Measurements from ENCODE around the gene TCERG1L.
"Not testable (repeated sequence)": the region's sequence is repeated elsewhere in the genome, so short reads cannot be mapped to it uniquely, and the experiment has no call there.

TCERG1L gene

GRCh38 chr10:131162866-131163843 is 148.4 kb downstream of the TCERG1L start:
- no peak overlapping the region for H3K27ac ChIP-seq (ENCODE audit: low read depth, low read length)
- H3K36me3 ChIP-seq (ENCODE audit: control insufficient read depth, insufficient read depth, low read length), result no peaks in the 10 kb centered on the region
- H3K9ac ChIP-seq (ENCODE audit: low read length), result no peak overlapping the region
- no peak overlapping the region for H3K4me3 ChIP-seq (ENCODE audit: low read length)
- H3K27me3 ChIP-seq (ENCODE audit: control insufficient read depth, insufficient read depth, low read length), result no peaks in the 10 kb centered on the region
- H3K4me1 ChIP-seq (ENCODE audit: control insufficient read depth, insufficient read depth, low read length), result no peaks in the 10 kb centered on the region

- Histone ChIP-seq H3K4me1 (ENCODE audit: control insufficient read depth, insufficient read depth, low read length) (no peaks in the 10 kb centered on the region), H3K36me3 (ENCODE audit: control insufficient read depth, insufficient read depth, low read length) (no peaks in the 10 kb centered on the region), H3K27me3 (ENCODE audit: control insufficient read depth, insufficient read depth, low read length) (no peaks in the 10 kb centered on the region), H3K9ac (ENCODE audit: low read length) (no peak overlapping the region), H3K27ac (ENCODE audit: low read depth, low read length) (no peak overlapping the region), H3K4me3 (ENCODE audit: low read length) (no peak overlapping the region)
Observed at GRCh38 chr10:131162211-131162610, 149.3 kb downstream of the TCERG1L start.

DNA sequence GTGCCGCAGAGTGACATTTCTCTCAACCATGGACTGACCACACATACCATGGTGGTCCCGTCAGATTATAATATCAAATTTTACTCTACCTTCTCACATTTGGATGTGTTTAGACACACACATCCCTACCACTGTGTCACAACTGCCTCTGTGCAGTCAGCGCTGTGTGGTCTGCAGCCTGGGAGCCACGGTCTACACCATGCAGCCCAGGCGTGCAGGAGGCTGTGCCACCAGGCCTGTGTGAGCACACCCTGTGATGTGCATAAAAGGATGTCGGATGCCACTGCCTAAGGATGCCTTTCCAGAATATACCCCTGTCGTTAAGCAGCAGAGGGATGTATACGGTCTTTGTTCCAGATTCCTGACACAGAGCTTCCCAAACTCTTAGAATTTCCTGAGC is 150.4 kb downstream of the TCERG1L start:
- no peak overlapping the region for H3K9ac ChIP-seq (ENCODE audit: low read length)
- H3K4me1 ChIP-seq (ENCODE audit: control insufficient read depth, insufficient read depth, low read length), result no peaks in the 10 kb centered on the region
- no peaks in the 10 kb centered on the region for H3K36me3 ChIP-seq (ENCODE audit: control insufficient read depth, insufficient read depth, low read length)
- H3K27me3 ChIP-seq (ENCODE audit: control insufficient read depth, insufficient read depth, low read length), result no peaks in the 10 kb centered on the region
- no peak overlapping the region for H3K4me3 ChIP-seq (ENCODE audit: low read length)
- no peak overlapping the region for H3K27ac ChIP-seq (ENCODE audit: low read depth, low read length)

GRCh38 chr10:131160219-131160875 is 151.2 kb downstream of the TCERG1L start:
- no peak overlapping the region for H3K27ac ChIP-seq (ENCODE audit: low read depth, low read length)
- no peaks in the 10 kb centered on the region for H3K27me3 ChIP-seq (ENCODE audit: control insufficient read depth, insufficient read depth, low read length)
- H3K4me1 ChIP-seq (ENCODE audit: control insufficient read depth, insufficient read depth, low read length), result no peaks in the 10 kb centered on the region
- no peak overlapping the region for H3K9ac ChIP-seq (ENCODE audit: low read length)
- no peaks in the 10 kb centered on the region for H3K36me3 ChIP-seq (ENCODE audit: control insufficient read depth, insufficient read depth, low read length)
- H3K4me3 ChIP-seq (ENCODE audit: low read length), result no peak overlapping the region

GRCh38 chr10:131159771-131160170 is 151.8 kb downstream of the TCERG1L start:
- Histone ChIP-seq H3K27ac (ENCODE audit: low read depth, low read length) (no peak overlapping the region), H3K4me3 (ENCODE audit: low read length) (no peak overlapping the region), H3K27me3 (ENCODE audit: control insufficient read depth, insufficient read depth, low read length) (no peaks in the 10 kb centered on the region), H3K9ac (ENCODE audit: low read length) (no peak overlapping the region), H3K4me1 (ENCODE audit: control insufficient read depth, insufficient read depth, low read length) (no peaks in the 10 kb centered on the region), H3K36me3 (ENCODE audit: control insufficient read depth, insufficient read depth, low read length) (no peaks in the 10 kb centered on the region)

GRCh38 chr10:131158695-131159094 is 152.8 kb downstream of the TCERG1L start:
- Histone ChIP-seq H3K4me3 (ENCODE audit: low read length) (no peak overlapping the region), H3K27ac (ENCODE audit: low read depth, low read length) (no peak overlapping the region), H3K27me3 (ENCODE audit: control insufficient read depth, insufficient read depth, low read length) (no peaks in the 10 kb centered on the region), H3K9ac (ENCODE audit: low read length) (no peak overlapping the region), H3K36me3 (ENCODE audit: control insufficient read depth, insufficient read depth, low read length) (no peaks in the 10 kb centered on the region), H3K4me1 (ENCODE audit: control insufficient read depth, insufficient read depth, low read length) (no peaks in the 10 kb centered on the region)

GRCh38 chr10:131157899-131158298 is 153.6 kb downstream of the TCERG1L start:
- Histone ChIP-seq H3K27ac (ENCODE audit: low read depth, low read length) (no peak overlapping the region), H3K4me3 (ENCODE audit: low read length) (no peak overlapping the region), H3K36me3 (ENCODE audit: control insufficient read depth, insufficient read depth, low read length) (no peaks in the 10 kb centered on the region), H3K27me3 (ENCODE audit: control insufficient read depth, insufficient read depth, low read length) (no peaks in the 10 kb centered on the region), H3K4me1 (ENCODE audit: control insufficient read depth, insufficient read depth, low read length) (no peaks in the 10 kb centered on the region), H3K9ac (ENCODE audit: low read length) (no peak overlapping the region)

DNA sequence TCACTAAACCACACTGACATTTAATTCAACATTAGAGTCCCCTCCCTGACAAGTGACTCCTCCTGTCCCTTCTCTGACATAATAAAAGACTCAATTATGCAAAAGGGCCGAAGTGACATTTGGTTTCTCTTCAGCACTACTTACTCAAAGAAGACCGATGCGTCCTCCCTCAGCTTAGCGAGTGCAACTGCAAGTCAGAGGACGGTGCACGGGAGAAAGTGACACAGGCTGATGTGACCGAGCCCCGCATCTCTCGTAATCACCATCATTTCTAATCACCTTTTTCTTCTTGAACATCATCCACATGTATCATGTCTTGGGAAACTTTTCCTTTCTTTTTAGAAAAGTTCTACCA is 155.7 kb downstream of the TCERG1L start:
- H3K9ac ChIP-seq (ENCODE audit: low read length), result no peak overlapping the region
- H3K4me3 ChIP-seq (ENCODE audit: low read length), result no peak overlapping the region
- no peaks in the 10 kb centered on the region for H3K36me3 ChIP-seq (ENCODE audit: control insufficient read depth, insufficient read depth, low read length)
- H3K27me3 ChIP-seq (ENCODE audit: control insufficient read depth, insufficient read depth, low read length), result no peaks in the 10 kb centered on the region
- no peaks in the 10 kb centered on the region for H3K4me1 ChIP-seq (ENCODE audit: control insufficient read depth, insufficient read depth, low read length)
- H3K27ac ChIP-seq (ENCODE audit: low read depth, low read length), result no peak overlapping the region

GRCh38 chr10:131155218-131155875 is 156.2 kb downstream of the TCERG1L start:
- no peak overlapping the region for H3K4me3 ChIP-seq (ENCODE audit: low read length)
- no peaks in the 10 kb centered on the region for H3K27me3 ChIP-seq (ENCODE audit: control insufficient read depth, insufficient read depth, low read length)
- H3K9ac ChIP-seq (ENCODE audit: low read length), result no peak overlapping the region
- no peaks in the 10 kb centered on the region for H3K4me1 ChIP-seq (ENCODE audit: control insufficient read depth, insufficient read depth, low read length)
- no peak overlapping the region for H3K27ac ChIP-seq (ENCODE audit: low read depth, low read length)
- no peaks in the 10 kb centered on the region for H3K36me3 ChIP-seq (ENCODE audit: control insufficient read depth, insufficient read depth, low read length)

DNA sequence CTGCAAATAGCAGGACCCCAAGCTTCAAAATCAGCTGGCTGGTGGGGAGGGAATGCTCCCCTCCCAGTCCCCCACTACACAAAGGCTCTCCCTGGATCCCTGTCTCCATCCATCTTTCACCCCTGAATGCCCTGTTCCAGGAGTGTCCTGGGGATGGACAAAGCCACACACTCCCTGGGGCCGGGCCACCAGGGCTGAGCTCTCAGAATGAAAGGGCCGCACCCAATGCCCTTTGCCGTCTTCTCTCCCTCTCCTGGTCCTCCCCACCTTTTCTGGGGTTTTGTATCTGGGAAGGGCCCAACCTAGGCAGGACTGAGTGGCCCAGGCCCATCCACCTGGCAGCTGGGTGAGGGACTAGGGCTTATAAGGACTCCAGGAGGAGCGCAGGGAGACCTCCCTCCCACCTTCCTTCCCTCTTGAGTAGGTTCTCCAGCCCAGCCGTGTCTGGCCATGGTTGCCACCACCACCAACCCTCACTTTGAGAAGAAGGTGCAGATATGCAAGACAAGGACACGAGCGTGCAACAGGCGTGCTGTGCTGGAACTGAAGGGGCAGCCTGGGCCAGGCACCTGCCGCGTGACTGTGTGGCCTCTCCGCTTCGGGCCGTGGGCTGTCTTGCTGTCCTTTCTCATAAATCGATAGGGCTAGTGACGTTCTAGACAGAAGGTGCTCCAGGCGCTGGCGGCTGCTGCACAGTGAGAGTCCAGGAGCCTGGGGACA is 157.1 kb downstream of the TCERG1L start:
- Histone ChIP-seq H3K27me3 (ENCODE audit: control insufficient read depth, insufficient read depth, low read length) (no peaks in the 10 kb centered on the region), H3K27ac (ENCODE audit: low read depth, low read length) (no peak overlapping the region), H3K4me1 (ENCODE audit: control insufficient read depth, insufficient read depth, low read length) (no peaks in the 10 kb centered on the region), H3K9ac (ENCODE audit: low read length) (no peak overlapping the region), H3K4me3 (ENCODE audit: low read length) (no peak overlapping the region), H3K36me3 (ENCODE audit: control insufficient read depth, insufficient read depth, low read length) (no peaks in the 10 kb centered on the region)

DNA sequence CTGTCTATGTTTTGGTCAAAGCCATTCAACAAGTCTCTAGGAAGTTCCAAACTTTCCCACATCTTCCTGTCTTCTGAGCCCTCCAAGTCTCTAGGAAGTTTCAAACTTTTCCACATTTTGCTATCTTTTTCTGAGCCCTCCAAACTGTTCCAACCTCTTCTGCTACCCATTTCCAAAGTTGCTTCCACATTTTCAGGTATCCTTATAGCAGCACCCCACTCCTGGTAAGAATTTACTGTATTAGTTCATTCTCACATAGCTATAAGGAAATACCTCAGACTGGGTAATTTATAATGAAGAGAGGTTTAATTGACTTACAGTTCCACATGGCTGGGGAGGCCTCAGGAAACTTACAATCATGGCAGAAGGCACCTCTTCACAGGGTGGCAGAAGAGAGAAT is 159.1 kb downstream of the TCERG1L start:
- H3K4me1 ChIP-seq (ENCODE audit: control insufficient read depth, insufficient read depth, low read length); H3K4me3 ChIP-seq (ENCODE audit: low read length); H3K27me3 ChIP-seq (ENCODE audit: control insufficient read depth, insufficient read depth, low read length); H3K27ac ChIP-seq (ENCODE audit: low read depth, low read length); H3K9ac ChIP-seq (ENCODE audit: low read length); H3K36me3 ChIP-seq (ENCODE audit: control insufficient read depth, insufficient read depth, low read length): not testable (repeated sequence)

GRCh38 chr10:131150126-131150525 is 161.4 kb downstream of the TCERG1L start:
- Histone ChIP-seq H3K27ac (ENCODE audit: low read depth, low read length) (no peak overlapping the region), H3K36me3 (ENCODE audit: control insufficient read depth, insufficient read depth, low read length) (no peaks in the 10 kb centered on the region), H3K4me1 (ENCODE audit: control insufficient read depth, insufficient read depth, low read length) (no peaks in the 10 kb centered on the region), H3K9ac (ENCODE audit: low read length) (no peak overlapping the region), H3K4me3 (ENCODE audit: low read length) (no peak overlapping the region), H3K27me3 (ENCODE audit: control insufficient read depth, insufficient read depth, low read length) (no peaks in the 10 kb centered on the region)

Data from rectal smooth muscle tissue (tissue), 1 donor.